Endometrial microvascular endothelial cells (primary cell): Measurements from ENCODE around the gene FER1L5. TPM values are rescaled to one million over a fixed set of nuclear protein-coding genes. Genes with fewer than 3 reads are reported as not detected.

ENCODE experiments used
- in situ Hi-C: cut with HindIII; loops from 2 replicates; pipeline ENCODE4 v1.10.0; 2017; ENCODE audit warnings: low sequenced_read_pairs, low pct_unique_long_range_greater_than_20kb; ENCODE audit errors: inconsistent ontology term
- total RNA-seq: library from RNA; depleted of rRNA; stranded (reverse); fragments of >200 nt; gene quantifications from one replicate; pipeline ENCODE4 v1.2.3, GENCODE V29; 2015; ENCODE audit errors: inconsistent ontology term

Gene FER1L5
- total RNA-seq, 1 donor from 2014 or later, result not detected

DNA sequence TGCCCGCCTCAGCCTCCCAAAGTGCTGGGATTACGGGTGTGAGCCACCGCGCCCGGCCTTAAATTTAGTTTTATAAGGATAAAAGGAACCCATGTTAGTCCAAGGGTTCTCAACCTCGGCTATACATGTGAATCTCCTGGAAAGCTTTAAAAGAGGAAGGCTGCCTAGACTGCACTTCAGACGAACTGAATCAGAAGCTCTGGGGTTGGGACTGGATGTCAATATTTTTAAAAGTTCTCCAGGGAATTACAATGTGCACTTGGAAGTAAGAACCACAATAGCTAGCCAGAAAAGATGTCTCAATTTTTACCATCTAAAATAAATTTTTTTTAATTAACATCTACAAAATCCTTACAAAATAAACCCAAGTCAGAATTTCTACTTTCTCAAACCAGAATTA is 87.2 kb downstream of the FER1L5 start:
- in situ Hi-C loops, result no loop called here

DNA sequence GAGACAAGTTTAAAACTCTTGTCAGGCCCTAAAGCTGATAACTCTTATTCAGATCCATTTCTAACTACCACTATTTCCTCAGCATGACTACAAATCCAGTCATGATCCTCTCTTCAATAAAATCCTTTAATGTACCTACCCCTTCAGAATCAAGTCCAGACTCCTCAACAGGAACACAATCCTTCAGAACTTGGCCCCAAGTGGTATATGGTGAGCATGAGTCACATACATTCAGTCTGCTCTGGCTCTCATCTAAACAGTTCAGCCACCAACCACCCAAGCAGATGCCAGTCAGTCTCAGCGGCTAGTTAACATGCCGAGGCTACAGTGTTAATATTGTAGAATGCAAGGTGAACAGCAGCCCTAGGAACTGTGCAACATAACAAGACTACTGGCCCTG is 87.6 kb downstream of the FER1L5 start:
- in situ Hi-C loops, result no loop called here

DNA sequence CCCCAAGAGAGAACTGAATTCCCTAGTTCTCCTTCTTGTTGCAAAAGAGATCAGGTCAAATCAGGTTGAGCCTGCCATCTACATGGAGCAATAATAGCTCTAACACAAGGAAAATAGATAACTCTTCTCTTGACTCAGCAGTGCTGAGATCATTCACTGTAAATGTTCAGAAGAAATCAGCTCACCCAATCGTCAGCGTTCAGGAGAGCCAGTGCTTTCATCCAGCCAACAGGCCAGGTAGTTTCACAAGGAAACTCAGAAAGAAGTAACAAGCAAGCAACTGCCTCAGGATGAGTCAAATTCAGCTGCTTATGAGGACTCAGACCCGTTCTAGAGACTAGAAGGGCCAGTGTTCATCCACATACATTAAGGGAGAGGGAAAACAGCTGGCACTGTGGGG is 91.4 kb downstream of the FER1L5 start:
- in situ Hi-C loops, result no loop called here

DNA sequence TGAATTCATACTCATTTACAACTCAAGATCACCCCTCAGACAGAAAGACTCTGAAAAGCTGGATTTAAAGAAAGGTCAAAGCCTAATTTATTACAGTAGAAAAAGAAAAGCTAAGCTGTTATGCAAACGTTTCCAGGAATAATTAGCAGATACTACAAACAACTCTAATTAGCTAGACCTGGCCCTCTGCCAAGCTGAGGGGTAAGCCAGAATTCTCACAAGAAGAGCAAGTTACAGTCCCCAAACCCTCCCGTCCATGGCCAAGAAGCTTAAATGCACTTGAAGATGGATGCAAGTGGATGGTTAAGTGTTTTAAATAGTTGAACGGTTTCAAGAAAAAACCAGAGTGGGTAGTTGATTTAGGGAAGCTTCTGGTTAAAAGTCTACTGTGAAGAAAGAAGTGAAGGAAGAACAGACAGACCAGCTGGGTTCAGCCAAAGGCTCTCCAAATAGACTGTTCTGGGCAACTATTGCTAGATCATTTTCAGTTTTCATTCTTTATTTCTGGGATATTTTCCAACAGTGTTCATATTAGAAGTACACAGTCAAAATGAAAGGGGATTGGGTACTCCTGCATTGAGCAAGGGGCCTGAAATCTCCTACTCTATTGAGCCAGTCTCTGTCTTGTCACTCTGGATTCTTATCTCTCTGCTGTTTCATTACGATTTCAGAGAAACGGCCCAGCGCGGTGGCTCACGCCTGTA is 92.5 kb downstream of the FER1L5 start:
- in situ Hi-C loops, result no loop called here

DNA sequence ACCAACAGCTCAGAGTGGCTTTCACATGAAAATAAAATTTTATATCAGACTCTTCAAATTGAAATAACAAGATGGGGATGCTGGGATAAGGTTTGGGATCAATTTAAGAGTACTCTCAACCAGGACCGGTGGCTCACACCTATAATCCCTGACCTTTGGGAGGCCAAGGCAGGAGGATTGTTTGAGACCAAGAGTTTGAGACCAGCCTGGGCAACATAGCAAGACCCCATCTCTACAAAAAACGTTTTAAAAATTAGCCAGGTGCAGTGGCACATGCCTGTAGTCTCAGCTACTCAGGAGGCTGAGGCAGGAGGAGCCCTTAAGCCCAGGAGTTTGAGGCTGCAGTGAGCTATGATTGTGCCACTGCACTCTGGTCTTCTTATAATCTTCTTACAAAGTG is 94.7 kb downstream of the FER1L5 start:
- in situ Hi-C loops, result no loop called here

DNA sequence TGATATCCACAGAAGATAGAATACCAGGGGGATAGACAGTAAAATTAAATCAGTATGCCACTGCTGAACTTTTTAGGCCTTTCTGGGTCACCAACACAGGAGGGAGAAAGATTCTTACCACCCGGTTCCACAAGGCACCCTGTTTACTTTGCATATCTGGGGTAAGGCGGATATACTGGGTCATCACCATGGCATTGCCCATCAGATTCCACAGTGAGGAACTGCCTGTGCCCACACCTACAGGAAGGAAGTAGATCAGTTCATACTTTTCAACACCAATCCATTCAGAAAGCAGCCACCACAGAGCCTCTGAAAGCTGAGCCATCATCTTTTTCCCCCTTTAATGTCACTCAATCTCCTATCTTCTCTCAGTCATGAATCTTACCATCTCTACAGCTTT is 95.3 kb downstream of the FER1L5 start:
- in situ Hi-C loops, result no loop called here

DNA sequence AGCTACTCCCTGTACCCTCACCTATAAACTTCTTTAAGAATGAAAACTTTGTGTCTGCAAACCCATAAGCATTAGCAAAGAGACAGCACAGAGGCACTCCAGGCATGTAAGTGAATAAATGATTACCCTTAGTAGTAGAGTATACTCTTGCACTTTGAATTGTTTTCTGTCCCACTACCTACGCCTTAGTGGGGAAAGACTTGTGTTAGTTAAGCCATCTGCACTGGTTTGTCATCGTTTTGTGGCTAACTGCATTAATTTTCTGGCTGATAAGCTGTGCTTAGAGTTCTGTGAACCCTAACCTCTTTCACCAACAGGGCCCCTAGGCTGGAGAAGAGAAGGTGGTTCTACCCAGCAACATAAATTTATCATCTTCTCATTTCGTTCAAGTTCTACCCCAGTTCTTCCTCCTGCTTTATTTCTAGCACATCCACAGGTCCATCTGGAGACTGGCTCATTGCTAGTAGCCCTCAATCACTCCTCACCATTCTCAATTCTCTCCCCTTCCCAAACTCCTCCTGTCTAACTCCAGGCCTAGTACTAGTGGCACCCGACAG is 96.6 kb downstream of the FER1L5 start:
- in situ Hi-C loops, result no loop called here

DNA sequence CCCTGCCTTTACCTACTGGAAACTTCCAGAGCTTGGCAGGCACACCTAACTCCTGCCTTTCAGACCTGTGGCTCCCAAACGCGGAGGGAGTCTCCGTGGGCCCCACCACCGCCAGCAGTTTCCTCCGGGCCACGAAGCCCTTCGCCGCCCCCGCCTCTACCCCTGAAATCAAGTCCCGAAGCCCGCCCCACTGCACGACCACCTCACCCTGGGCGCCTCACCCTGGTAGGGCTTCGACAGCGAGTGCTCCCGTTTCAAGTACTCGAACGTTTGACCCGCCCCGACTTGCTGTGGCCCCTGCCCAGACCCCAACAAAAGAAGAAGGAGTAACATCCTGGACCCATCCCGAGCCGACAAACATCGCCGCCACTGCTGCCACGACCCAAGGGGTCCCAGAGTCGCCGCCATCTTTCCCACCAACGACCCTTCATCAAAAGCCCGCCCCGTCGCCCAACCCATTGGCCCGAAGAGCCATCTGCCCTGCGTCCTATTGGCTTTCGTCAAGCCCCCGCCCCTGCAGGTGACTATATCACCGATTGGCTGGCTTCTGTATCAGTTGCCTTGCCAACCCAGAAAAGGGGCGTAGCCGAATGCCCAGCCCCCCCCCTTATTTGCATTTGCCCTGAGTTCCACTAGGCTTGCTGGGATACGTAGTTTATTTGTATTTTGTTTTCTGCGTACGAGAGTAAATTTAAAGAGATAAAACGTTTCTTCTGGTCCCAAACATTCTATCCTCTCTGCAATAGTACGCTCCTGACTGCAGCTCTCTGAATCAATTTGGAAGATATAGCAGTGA is 97.3 kb downstream of the FER1L5 start, which contains the start of gene LMAN2L:
LMAN2L (minus strand) TSS at position 432 of the 796 bp plus-strand sequence; CDS start at position 408, 24 bp downstream.
- in situ Hi-C loops, result no loop called here

DNA sequence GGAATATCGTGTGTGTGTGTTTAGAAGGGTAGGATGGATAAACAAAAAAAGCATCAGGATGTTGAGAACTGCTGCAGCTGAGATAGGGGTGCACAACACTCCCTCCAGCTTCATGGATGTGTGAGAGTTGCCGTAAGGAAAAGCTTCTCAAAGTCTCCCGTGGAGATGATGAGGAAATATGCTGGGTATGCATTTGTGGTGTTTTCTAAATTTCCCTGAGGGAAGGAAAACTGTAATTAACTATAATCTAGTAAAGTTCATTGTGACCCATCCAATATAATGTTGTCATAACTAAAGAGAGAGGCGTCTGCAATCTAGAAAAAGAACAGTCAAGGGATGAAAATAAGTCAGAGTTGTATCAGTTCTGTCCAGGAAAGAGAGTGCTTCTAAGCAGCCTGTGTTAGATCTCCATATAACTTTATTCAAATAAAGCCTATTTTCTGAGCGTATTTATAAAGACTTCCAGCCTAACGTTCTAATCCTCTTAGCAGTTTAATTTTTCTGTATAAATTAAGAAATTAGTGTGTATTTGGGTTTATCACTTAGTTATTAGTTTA is 104.6 kb downstream of the FER1L5 start:
- in situ Hi-C loops, result no loop called here

DNA sequence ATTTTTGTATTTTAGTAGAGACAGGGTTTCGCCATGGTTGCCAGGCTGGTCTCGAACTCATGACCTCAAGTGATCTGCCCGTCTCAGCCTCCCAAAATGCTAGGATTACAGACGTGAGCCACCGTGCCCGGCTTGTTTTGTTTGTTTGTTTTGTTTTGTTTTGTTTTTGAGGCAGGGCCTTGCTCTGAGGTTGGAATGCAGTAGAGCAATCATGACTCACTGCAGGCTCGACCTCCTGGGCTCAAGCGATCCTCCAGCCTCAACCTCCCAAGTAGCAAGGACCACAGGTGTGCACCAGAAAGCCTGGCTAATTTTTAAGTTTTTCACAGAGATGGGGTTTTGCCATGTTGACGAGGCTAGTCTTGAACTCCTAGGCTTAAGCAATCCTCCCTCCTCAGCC is 109.2 kb downstream of the FER1L5 start:
- in situ Hi-C loops, result no loop called here

DNA sequence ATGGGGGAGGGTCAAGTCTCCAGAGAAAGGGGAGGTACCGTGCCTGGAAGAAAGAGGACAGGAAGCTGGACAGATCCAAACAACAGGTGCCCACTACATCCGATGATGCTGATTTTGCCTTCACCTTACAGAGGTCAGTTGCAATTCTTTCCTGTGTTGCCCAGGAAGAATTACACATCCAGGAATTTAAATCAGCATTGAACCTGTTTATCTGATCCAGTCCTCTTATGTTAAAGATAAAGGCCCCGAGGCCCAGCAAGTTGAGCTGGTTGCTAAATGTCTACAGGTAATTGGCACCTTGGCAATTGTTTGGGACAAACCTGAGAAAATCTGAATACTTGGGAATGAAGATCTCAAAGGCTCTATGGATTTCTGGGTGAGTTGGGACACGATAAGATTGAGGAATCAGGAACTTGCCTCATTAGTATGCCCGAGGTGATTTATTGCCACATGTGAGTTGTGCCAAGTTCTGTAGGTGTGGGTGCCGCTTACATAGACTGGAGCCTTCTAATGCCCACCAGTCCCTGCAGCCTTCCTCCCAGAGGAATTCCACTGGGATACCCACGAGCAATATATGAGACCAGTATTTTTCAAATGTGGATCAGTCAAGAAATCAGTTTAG is 111.2 kb downstream of the FER1L5 start:
- in situ Hi-C loops, result no loop called here

DNA sequence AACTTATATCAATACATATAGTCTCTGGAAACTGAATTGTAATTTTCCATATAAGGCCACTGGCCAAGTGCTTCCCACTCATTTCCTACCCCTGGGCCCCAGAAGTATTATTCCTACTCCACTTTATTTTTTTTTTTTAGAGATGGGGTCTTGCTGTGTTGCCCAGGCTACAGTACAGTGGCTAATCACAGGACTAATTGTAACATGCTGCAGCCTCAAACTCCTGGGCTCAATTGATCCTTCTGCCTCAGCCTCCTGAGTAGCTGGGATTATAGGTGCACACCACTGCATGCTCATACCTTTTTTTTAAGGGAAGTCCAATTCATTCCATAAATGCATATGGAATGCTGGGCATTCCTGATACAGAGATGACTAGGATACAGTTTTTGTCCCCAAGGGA is 111.8 kb downstream of the FER1L5 start:
- in situ Hi-C loops, result no loop called here

Other genes starting within 250 kb of the FER1L5 start
- not detected for gene NEURL3, start 137.4 kb upstream of the FER1L5 start, total RNA-seq
- gene ARID5A, start 106.0 kb upstream of the FER1L5 start, total RNA-seq, result 8.0 TPM
- gene KANSL3, start 4.5 kb upstream of the FER1L5 start, total RNA-seq, result 25.5 TPM
- 23.5 TPM for gene LMAN2L, start 97.3 kb downstream of the FER1L5 start, total RNA-seq
- 5.8 TPM for gene CNNM4, start 118.1 kb downstream of the FER1L5 start, total RNA-seq
- gene CNNM3, start 173.5 kb downstream of the FER1L5 start, total RNA-seq, result 2.5 TPM
- gene ANKRD23, start 201.3 kb downstream of the FER1L5 start, total RNA-seq, result 1.1 TPM
- gene ANKRD39, start 215.3 kb downstream of the FER1L5 start, total RNA-seq, result 13.3 TPM
- gene SEMA4C, start 227.3 kb downstream of the FER1L5 start, total RNA-seq, result 0.28 TPM